Panc1 (cell line): ENCODE data around the gene LGALS16.

ENCODE experiments used
- SIN3A ChIP-seq: IDR thresholded peaks from 2 replicates; pipeline ENCODE4 v1.6.1; 2012; ENCODE audit warnings: low read depth, mild to moderate bottlenecking, low read length, moderate library complexity, borderline replicate concordance; ENCODE audit not compliant: insufficient read depth
- TF ChIP-seq, protein P1 (sequence below): fragments of 450-650 bp; IDR thresholded peaks from 2 replicates; pipeline ENCODE4 v1.5.1; 2017; ENCODE audit warnings: mild to moderate bottlenecking

DNA sequence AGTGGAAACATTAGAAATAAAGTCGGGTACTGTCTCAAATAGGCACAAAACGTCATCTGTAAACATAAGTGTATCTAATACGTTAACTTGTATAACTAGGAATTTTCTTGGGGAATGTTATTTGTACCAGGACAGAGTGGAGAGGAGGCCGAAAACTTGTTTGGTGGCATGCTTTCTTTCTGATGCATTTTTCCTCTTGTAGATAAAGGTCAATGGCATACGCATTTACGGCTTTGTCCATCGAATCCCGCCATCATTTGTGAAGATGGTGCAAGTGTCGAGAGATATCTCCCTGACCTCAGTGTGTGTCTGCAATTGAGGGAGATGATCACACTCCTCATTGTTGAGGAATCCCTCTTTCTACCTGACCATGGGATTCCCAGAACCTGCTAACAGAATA, 48.7 kb upstream of the LGALS16 start:
- TF ChIP-seq, protein P1, sequence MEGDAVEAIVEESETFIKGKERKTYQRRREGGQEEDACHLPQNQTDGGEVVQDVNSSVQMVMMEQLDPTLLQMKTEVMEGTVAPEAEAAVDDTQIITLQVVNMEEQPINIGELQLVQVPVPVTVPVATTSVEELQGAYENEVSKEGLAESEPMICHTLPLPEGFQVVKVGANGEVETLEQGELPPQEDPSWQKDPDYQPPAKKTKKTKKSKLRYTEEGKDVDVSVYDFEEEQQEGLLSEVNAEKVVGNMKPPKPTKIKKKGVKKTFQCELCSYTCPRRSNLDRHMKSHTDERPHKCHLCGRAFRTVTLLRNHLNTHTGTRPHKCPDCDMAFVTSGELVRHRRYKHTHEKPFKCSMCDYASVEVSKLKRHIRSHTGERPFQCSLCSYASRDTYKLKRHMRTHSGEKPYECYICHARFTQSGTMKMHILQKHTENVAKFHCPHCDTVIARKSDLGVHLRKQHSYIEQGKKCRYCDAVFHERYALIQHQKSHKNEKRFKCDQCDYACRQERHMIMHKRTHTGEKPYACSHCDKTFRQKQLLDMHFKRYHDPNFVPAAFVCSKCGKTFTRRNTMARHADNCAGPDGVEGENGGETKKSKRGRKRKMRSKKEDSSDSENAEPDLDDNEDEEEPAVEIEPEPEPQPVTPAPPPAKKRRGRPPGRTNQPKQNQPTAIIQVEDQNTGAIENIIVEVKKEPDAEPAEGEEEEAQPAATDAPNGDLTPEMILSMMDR = peak; percentile 36; the same call in 1 of the 2 replicates
- TF ChIP-seq SIN3A = no peak
